Activated CD8-positive, alpha-beta memory T cell treated with anti-CD3 and anti-CD28 coated beads for 36 hours (primary cell): ENCODE results near the gene TM4SF18. TPM values are rescaled to one million over a fixed set of nuclear protein-coding genes. Genes with fewer than 3 reads are reported as not detected.

ENCODE experiments used
- CTCF ChIA-PET: fragments of 350-600 bp; sonication (Branson Sonifier 250); formaldehyde crosslinking; loops from one replicate; lab custom pipeline; 2021; ENCODE audit warnings: antibody characterized with exemption; lab: Charles Lee
- POLR2A ChIA-PET: fragments of 350-600 bp; sonication (Branson Sonifier 250); formaldehyde crosslinking; loops from one replicate; lab custom pipeline; 2021; ENCODE audit warnings: antibody characterized with exemption; lab: Charles Lee
- total RNA-seq, 2 experiments: library from RNA; stranded (reverse); gene quantifications; one replicate each; pipeline ENCODE4 v1.2.3, GENCODE V29; 2021

Gene TM4SF18
- total RNA-seq, 2 experiments from 2014 or later = not detected

- POLR2A ChIA-PET = no interaction called here
- CTCF ChIA-PET = no interaction called here
These were observed 28.1 kb downstream of the TM4SF18 start for GRCh38 chr3:149305376-149305775.

GRCh38 chr3:149299938-149300801 lies 33.3 kb downstream of the TM4SF18 start:
- ChIA-PET POLR2A (no interaction called here), CTCF (interaction anchor here (0.6 kb wide), 1 partner anchor 251 kb away, joined by 4 read pairs; no protein-coding TSS in a partner anchor)

- ChIA-PET CTCF (no interaction called here), POLR2A (no interaction called here)
These were observed 36.5 kb downstream of the TM4SF18 start for GRCh38 chr3:149296972-149297371.

- CTCF ChIA-PET = no interaction called here
- POLR2A ChIA-PET = no interaction called here
These were observed 40.8 kb downstream of the TM4SF18 start for GRCh38 chr3:149292666-149293065.

GRCh38 chr3:149291178-149291577 lies 42.3 kb downstream of the TM4SF18 start:
- CTCF ChIA-PET = no interaction called here
- POLR2A ChIA-PET = no interaction called here

- ChIA-PET CTCF (no interaction called here), POLR2A (no interaction called here)
These were observed 44.8 kb downstream of the TM4SF18 start for GRCh38 chr3:149288655-149289054.

- CTCF ChIA-PET = no interaction called here
- POLR2A ChIA-PET = no interaction called here
These were observed 49.4 kb downstream of the TM4SF18 start for GRCh38 chr3:149284034-149284433.

- CTCF ChIA-PET = no interaction called here
- POLR2A ChIA-PET = interaction anchor here (0.5 kb wide), 1 partner anchor 335 kb away, joined by 7 read pairs; no protein-coding TSS in a partner anchor
These were observed 50.0 kb downstream of the TM4SF18 start for GRCh38 chr3:149283401-149283800.

GRCh38 chr3:149282836-149283235 lies 50.6 kb downstream of the TM4SF18 start:
- ChIA-PET POLR2A (interaction anchor here (0.5 kb wide), 1 partner anchor 334 kb away, joined by 7 read pairs; no protein-coding TSS in a partner anchor), CTCF (no interaction called here)

GRCh38 chr3:149282322-149282721 lies 51.1 kb downstream of the TM4SF18 start:
- ChIA-PET CTCF (no interaction called here), POLR2A (no interaction called here)

GRCh38 chr3:149280671-149281349 lies 52.6 kb downstream of the TM4SF18 start:
- ChIA-PET POLR2A (no interaction called here), CTCF (interaction anchor here (0.6 to 1.0 kb wide), 2 partner anchors 12 to 78 kb away, joined by 3 read pairs; no protein-coding TSS in a partner anchor)

GRCh38 chr3:149278911-149279310 lies 54.5 kb downstream of the TM4SF18 start:
- POLR2A ChIA-PET = no interaction called here

GRCh38 chr3:149277331-149277813 lies 56.1 kb downstream of the TM4SF18 start:
- CTCF ChIA-PET = interaction anchor here (1.7 kb wide), 1 partner anchor 157 kb away, joined by 5 read pairs; no protein-coding TSS in a partner anchor
- POLR2A ChIA-PET = no interaction called here

More at GRCh38 chr3:149278911-149279310, 54.5 kb downstream of the TM4SF18 start:
- CTCF ChIA-PET = no interaction called here

- CTCF ChIA-PET = interaction anchor here (1.7 kb wide), 1 partner anchor 156 kb away, joined by 5 read pairs; no protein-coding TSS in a partner anchor
- POLR2A ChIA-PET = no interaction called here
These were observed 56.8 kb downstream of the TM4SF18 start for GRCh38 chr3:149276619-149277018.

GRCh38 chr3:149274220-149274619 lies 59.2 kb downstream of the TM4SF18 start:
- POLR2A ChIA-PET = no interaction called here
- CTCF ChIA-PET = interaction anchor here (0.9 to 3.4 kb wide), 4 partner anchors 154 to 317 kb away, joined by 3 to 29 read pairs (median 8); no protein-coding TSS in a partner anchor

GRCh38 chr3:149273096-149273751 lies 60.2 kb downstream of the TM4SF18 start:
- ChIA-PET POLR2A (no interaction called here), CTCF (interaction anchor here (0.9 to 3.4 kb wide), 3 partner anchors 153 to 316 kb away, joined by 3 to 29 read pairs (median 5); no protein-coding TSS in a partner anchor)

GRCh38 chr3:149271669-149272068 lies 61.8 kb downstream of the TM4SF18 start:
- ChIA-PET CTCF (interaction anchor here (3.4 kb wide), 1 partner anchor 152 kb away, joined by 29 read pairs; no protein-coding TSS in a partner anchor), POLR2A (no interaction called here)

- POLR2A ChIA-PET = no interaction called here
- CTCF ChIA-PET = no interaction called here
These were observed 63.3 kb downstream of the TM4SF18 start for GRCh38 chr3:149270180-149270579.

- POLR2A ChIA-PET = no interaction called here
- CTCF ChIA-PET = no interaction called here
These were observed 63.7 kb downstream of the TM4SF18 start for GRCh38 chr3:149269687-149270086.
